Neural cell (in vitro differentiated cells): ENCODE results near the gene SLC41A1. TPM values are rescaled to one million over a fixed set of nuclear protein-coding genes. Genes with fewer than 3 reads are reported as not detected.

Experiments
- H2AFZ ChIP-seq: fragments of 200-600, 300-800 bp; sonication (generic), shearing (Covaris generic); 2 replicates; pipeline ENCODE4 v1.6.0; 2014; ENCODE audit warnings: low read depth, mild to moderate bottlenecking, antibody characterized with exemption, low read length, moderate library complexity
- H3F3A ChIP-seq: fragments of 200-600 bp; shearing (Covaris generic); 2 replicates; pipeline ENCODE4 v1.6.1; 2016; ENCODE audit warnings: mild to moderate bottlenecking, moderate library complexity, mixed read lengths, antibody characterized with exemption, low read length; ENCODE audit not compliant: insufficient read depth, poor library complexity, severe bottlenecking
- H3K27ac ChIP-seq: fragments of 200-600, 300-800 bp; sonication (generic), shearing (Covaris generic); 2 replicates; pipeline ENCODE4 v1.5.1; 2014; ENCODE audit warnings: mild to moderate bottlenecking, low read length, moderate library complexity
- H3K27me3 ChIP-seq: fragments of 300-800, 200-600 bp; sonication (generic), shearing (Covaris generic); 2 replicates; pipeline ENCODE4 v1.6.0; 2014; ENCODE audit warnings: mild to moderate bottlenecking, low read depth, low read length, moderate library complexity; ENCODE audit not compliant: insufficient read depth
- H3K36me3 ChIP-seq: fragments of 300-800, 200-600 bp; sonication (generic), shearing (Covaris generic); 2 replicates; pipeline ENCODE4 v1.5.1; 2014; ENCODE audit warnings: mild to moderate bottlenecking, antibody characterized with exemption, low read length, moderate library complexity; ENCODE audit not compliant: insufficient read depth
- H3K4me2 ChIP-seq: fragments of 300-800, 200-600 bp; sonication (generic), shearing (Covaris generic); 2 replicates; pipeline ENCODE4 v1.6.0; 2014; ENCODE audit warnings: mild to moderate bottlenecking, low read length
- H3K4me3 ChIP-seq: fragments of 300-800, 200-600 bp; sonication (generic), shearing (Covaris generic); 2 replicates; pipeline ENCODE4 v1.5.1; 2014; ENCODE audit warnings: mild to moderate bottlenecking, low read length, moderate library complexity
- H3K79me2 ChIP-seq: fragments of 200-600 bp; shearing (Covaris generic); replicated peaks from 2 replicates; pipeline ENCODE4 v1.6.0; 2014; ENCODE audit warnings: mild to moderate bottlenecking, low read length, moderate library complexity; ENCODE audit not compliant: insufficient read depth
- H3K9ac ChIP-seq: fragments of 300-800, 200-600 bp; sonication (generic), shearing (Covaris generic); 2 replicates; pipeline ENCODE4 v1.6.1; 2016; ENCODE audit warnings: mild to moderate bottlenecking, low read length, mixed read lengths
- H3K9me2 ChIP-seq: fragments of 200-600 bp; shearing (Covaris generic); 2 replicates; pipeline ENCODE4 v1.6.1; 2016; ENCODE audit warnings: mild to moderate bottlenecking, low read length, mixed read lengths; ENCODE audit not compliant: insufficient read depth
- H3K9me3 ChIP-seq: fragments of 200-600, 300-800 bp; sonication (generic), shearing (Covaris generic); 2 replicates; pipeline ENCODE4 v1.6.1; 2016; ENCODE audit warnings: mild to moderate bottlenecking, mixed run types, low read length, moderate library complexity, mixed read lengths
- H4K20me1 ChIP-seq: fragments of 200-600 bp; shearing (Covaris generic); 2 replicates; pipeline ENCODE4 v1.6.1; 2016; ENCODE audit warnings: mild to moderate bottlenecking, mixed run types; ENCODE audit not compliant: insufficient read depth
- EP300 ChIP-seq: fragments of 450-650 bp; conservative IDR thresholded peaks from 2 replicates; pipeline ENCODE4 v1.6.1; 2014; ENCODE audit warnings: antibody characterized with exemption, mild to moderate bottlenecking, moderate library complexity; ENCODE audit not compliant: poor library complexity, severe bottlenecking
- EZH2 ChIP-seq: fragments of 200-600, 300-800 bp; shearing (Covaris generic), sonication (generic); IDR thresholded peaks from 2 replicates; pipeline ENCODE4 v1.6.1; 2014; ENCODE audit warnings: antibody characterized with exemption, low read length, borderline replicate concordance, mild to moderate bottlenecking; ENCODE audit not compliant: insufficient read depth, poor library complexity, severe bottlenecking
- MXI1 ChIP-seq: fragments of 450-650 bp; conservative IDR thresholded peaks from 2 replicates; pipeline ENCODE4 v1.6.1; 2014; ENCODE audit warnings: antibody characterized with exemption, mild to moderate bottlenecking; ENCODE audit not compliant: poor library complexity, severe bottlenecking
- POLR2AphosphoS5 ChIP-seq: IDR thresholded peaks from 2 replicates; pipeline ENCODE4 v1.6.1; 2012
- RAD21 ChIP-seq: fragments of 450-650 bp; conservative IDR thresholded peaks from 2 replicates; pipeline ENCODE4 v1.6.1; 2014; ENCODE audit warnings: antibody characterized with exemption, mild to moderate bottlenecking, moderate library complexity
- SMC3 ChIP-seq: fragments of 450-650 bp; conservative IDR thresholded peaks from 2 replicates; pipeline ENCODE4 v1.6.1; 2014; ENCODE audit warnings: antibody characterized with exemption, mild to moderate bottlenecking, moderate library complexity; ENCODE audit not compliant: poor library complexity
- TAF1 ChIP-seq: IDR thresholded peaks from 2 replicates; pipeline ENCODE4 v1.6.1; 2012; ENCODE audit warnings: low read depth
- polyA plus RNA-seq: library from polyadenylated mRNA; depleted of rRNA; stranded (reverse); fragments of >200 nt; gene quantifications from 2 replicates; pipeline ENCODE4 v1.2.3, GENCODE V29; 2014
- TF ChIP-seq, protein P1 (sequence below): fragments of 450-650 bp; IDR thresholded peaks from 2 replicates; pipeline ENCODE4 v1.5.1; 2014; ENCODE audit warnings: antibody characterized with exemption, mild to moderate bottlenecking, moderate library complexity; ENCODE audit not compliant: poor library complexity, severe bottlenecking
- TF ChIP-seq, protein P2 (sequence below): IDR thresholded peaks from 2 replicates; pipeline ENCODE4 v1.6.1; 2012; ENCODE audit warnings: borderline replicate concordance

Gene SLC41A1
- polyA plus RNA-seq, 1 donor from 2014 or later: 4.2 TPM

DNA sequence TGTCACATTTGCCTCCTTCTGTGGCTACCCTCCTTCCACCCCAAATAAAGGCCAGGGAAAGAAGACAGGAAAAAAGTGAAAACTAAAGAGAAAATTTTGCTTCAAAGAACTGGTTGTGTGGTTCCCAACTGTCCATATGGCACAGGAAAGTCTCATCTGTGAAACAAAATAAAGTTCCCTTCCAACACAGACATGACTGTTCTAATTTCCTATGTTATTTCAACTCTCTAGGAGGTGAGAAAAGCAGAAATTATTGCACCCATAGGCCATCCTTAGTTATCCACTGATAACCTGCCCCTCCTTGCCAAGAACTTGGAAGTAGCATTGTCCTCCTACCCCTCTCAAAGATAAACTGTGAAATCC, 29.6 kb downstream of the SLC41A1 start:
- no peaks in the 10 kb centered on the region for H3K36me3 ChIP-seq
- H2AFZ ChIP-seq: no peak overlapping the region
- H3F3A ChIP-seq: no peaks in the 10 kb centered on the region
- no peaks in the 10 kb centered on the region for H3K27me3 ChIP-seq
- H3K27ac ChIP-seq: no peak overlapping the region
- no peaks in the 10 kb centered on the region for H3K9me2 ChIP-seq
- H3K4me2 ChIP-seq: no peak overlapping the region
- no peak overlapping the region for H3K4me3 ChIP-seq
- no peak overlapping the region for H3K9ac ChIP-seq
- TF ChIP-seq, protein P1, sequence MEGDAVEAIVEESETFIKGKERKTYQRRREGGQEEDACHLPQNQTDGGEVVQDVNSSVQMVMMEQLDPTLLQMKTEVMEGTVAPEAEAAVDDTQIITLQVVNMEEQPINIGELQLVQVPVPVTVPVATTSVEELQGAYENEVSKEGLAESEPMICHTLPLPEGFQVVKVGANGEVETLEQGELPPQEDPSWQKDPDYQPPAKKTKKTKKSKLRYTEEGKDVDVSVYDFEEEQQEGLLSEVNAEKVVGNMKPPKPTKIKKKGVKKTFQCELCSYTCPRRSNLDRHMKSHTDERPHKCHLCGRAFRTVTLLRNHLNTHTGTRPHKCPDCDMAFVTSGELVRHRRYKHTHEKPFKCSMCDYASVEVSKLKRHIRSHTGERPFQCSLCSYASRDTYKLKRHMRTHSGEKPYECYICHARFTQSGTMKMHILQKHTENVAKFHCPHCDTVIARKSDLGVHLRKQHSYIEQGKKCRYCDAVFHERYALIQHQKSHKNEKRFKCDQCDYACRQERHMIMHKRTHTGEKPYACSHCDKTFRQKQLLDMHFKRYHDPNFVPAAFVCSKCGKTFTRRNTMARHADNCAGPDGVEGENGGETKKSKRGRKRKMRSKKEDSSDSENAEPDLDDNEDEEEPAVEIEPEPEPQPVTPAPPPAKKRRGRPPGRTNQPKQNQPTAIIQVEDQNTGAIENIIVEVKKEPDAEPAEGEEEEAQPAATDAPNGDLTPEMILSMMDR: no peak
- TF ChIP-seq EP300: no peak
- no peaks in the 10 kb centered on the region for H3K9me3 ChIP-seq
- no peaks in the 10 kb centered on the region for H3K79me2 ChIP-seq
- H4K20me1 ChIP-seq: no peaks in the 10 kb centered on the region

DNA sequence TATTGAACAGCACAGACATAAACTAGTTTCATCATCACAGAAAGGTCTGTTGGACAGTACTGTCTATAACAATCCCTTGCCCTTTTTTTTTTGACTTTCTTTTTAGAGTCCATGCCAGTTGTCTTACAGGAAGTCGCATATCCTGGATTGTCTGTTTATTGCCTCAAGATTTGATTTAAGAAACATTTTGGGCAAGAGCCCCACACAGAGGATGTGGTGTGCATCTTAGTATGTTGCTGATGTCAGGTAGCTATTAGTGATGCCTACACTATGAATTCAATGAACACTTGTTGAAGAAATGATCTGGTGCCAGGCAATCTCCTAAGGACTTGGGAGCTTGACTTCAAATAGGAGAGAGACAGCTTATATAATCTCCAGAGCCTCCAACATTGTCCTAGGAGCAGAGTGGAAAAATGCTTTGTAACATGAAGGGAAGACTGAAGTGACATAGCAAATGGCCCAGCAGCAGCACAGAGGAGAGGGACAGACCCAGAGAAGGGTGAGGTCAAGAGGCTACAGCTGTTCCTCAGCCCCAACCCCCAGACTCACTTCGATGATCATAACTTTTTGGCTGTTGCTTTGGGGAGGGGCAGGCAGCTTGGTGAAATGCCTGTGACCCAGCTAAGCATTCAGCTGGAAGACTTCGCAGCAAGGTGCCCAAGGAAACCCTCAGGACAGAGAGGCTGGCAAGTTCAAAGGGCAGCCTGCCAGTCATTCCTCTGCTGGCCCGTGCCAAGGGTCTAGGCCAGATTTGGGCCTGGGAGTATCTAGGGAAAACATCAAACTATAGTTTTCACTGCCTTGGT, 30.2 kb downstream of the SLC41A1 start:
- H3K36me3 ChIP-seq: no peaks in the 10 kb centered on the region
- TF ChIP-seq TAF1: no peak
- no peak for TF ChIP-seq EP300
- TF ChIP-seq, protein P1: no peak
- no peak for TF ChIP-seq EZH2
- no peak for TF ChIP-seq SMC3
- TF ChIP-seq, protein P2, sequence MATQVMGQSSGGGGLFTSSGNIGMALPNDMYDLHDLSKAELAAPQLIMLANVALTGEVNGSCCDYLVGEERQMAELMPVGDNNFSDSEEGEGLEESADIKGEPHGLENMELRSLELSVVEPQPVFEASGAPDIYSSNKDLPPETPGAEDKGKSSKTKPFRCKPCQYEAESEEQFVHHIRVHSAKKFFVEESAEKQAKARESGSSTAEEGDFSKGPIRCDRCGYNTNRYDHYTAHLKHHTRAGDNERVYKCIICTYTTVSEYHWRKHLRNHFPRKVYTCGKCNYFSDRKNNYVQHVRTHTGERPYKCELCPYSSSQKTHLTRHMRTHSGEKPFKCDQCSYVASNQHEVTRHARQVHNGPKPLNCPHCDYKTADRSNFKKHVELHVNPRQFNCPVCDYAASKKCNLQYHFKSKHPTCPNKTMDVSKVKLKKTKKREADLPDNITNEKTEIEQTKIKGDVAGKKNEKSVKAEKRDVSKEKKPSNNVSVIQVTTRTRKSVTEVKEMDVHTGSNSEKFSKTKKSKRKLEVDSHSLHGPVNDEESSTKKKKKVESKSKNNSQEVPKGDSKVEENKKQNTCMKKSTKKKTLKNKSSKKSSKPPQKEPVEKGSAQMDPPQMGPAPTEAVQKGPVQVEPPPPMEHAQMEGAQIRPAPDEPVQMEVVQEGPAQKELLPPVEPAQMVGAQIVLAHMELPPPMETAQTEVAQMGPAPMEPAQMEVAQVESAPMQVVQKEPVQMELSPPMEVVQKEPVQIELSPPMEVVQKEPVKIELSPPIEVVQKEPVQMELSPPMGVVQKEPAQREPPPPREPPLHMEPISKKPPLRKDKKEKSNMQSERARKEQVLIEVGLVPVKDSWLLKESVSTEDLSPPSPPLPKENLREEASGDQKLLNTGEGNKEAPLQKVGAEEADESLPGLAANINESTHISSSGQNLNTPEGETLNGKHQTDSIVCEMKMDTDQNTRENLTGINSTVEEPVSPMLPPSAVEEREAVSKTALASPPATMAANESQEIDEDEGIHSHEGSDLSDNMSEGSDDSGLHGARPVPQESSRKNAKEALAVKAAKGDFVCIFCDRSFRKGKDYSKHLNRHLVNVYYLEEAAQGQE: no peak
- no peak for TF ChIP-seq RAD21
- TF ChIP-seq MXI1: no peak
- TF ChIP-seq POLR2AphosphoS5: no peak
- H3K9me3 ChIP-seq: no peaks in the 10 kb centered on the region
- no peak overlapping the region for H3K4me2 ChIP-seq
- no peak overlapping the region for H2AFZ ChIP-seq
- H3K9me2 ChIP-seq: no peaks in the 10 kb centered on the region
- no peak overlapping the region for H3K4me3 ChIP-seq
- H3F3A ChIP-seq: no peaks in the 10 kb centered on the region
- H3K27me3 ChIP-seq: no peaks in the 10 kb centered on the region
- H3K79me2 ChIP-seq: no peaks in the 10 kb centered on the region
- no peak overlapping the region for H3K27ac ChIP-seq
- no peaks in the 10 kb centered on the region for H4K20me1 ChIP-seq
- no peak overlapping the region for H3K9ac ChIP-seq
